ENCODE results near the gene SLC6A3.
A peak's percentile ranks its signal among the peaks of the same experiment; 100 is the strongest.

Gene SLC6A3

GRCh38 chr5:1380910-1381309 is 64.3 kb downstream of the SLC6A3 start:
- in situ Hi-C loops (cut with MboI; ENCODE audit: low pct_unique_long_range_greater_than_20kb, low sequenced_read_pairs, unreplicated experiment), result no loop called here
- no peak for TF ChIP-seq CTCF (IDR thresholded peaks at IDR 0.05; ENCODE audit: extremely low read depth, insufficient read depth, missing control alignments)
- DNase-seq (ENCODE audit: low spot score), result no peak

- TF ChIP-seq CTCF (IDR thresholded peaks at IDR 0.05; ENCODE audit: extremely low read depth, insufficient read depth, missing control alignments), result peak; percentile 74
- DNase-seq (ENCODE audit: low spot score), result no peak
- in situ Hi-C loops (cut with MboI; ENCODE audit: low pct_unique_long_range_greater_than_20kb, low sequenced_read_pairs, unreplicated experiment), result no loop called here
These were observed 65.0 kb downstream of the SLC6A3 start for GRCh38 chr5:1380011-1380817.

GRCh38 chr5:1378866-1379659 is 66.2 kb downstream of the SLC6A3 start:
- DNase-seq (ENCODE audit: low spot score), result no peak
- in situ Hi-C loops (cut with MboI; ENCODE audit: low pct_unique_long_range_greater_than_20kb, low sequenced_read_pairs, unreplicated experiment), result no loop called here
- no peak for TF ChIP-seq CTCF (IDR thresholded peaks at IDR 0.05; ENCODE audit: extremely low read depth, insufficient read depth, missing control alignments)

GRCh38 chr5:1378096-1378495 is 67.1 kb downstream of the SLC6A3 start:
- DNase-seq (ENCODE audit: low spot score), result no peak
- in situ Hi-C loops (cut with MboI; ENCODE audit: low pct_unique_long_range_greater_than_20kb, low sequenced_read_pairs, unreplicated experiment), result no loop called here
- TF ChIP-seq CTCF (IDR thresholded peaks at IDR 0.05; ENCODE audit: extremely low read depth, insufficient read depth, missing control alignments), result no peak

GRCh38 chr5:1376981-1377380 is 68.3 kb downstream of the SLC6A3 start:
- DNase-seq (ENCODE audit: low spot score), result no peak
- in situ Hi-C loops (cut with MboI; ENCODE audit: low pct_unique_long_range_greater_than_20kb, low sequenced_read_pairs, unreplicated experiment), result no loop called here
- TF ChIP-seq CTCF (IDR thresholded peaks at IDR 0.05; ENCODE audit: extremely low read depth, insufficient read depth, missing control alignments), result no peak

- in situ Hi-C loops (cut with MboI; ENCODE audit: low pct_unique_long_range_greater_than_20kb, low sequenced_read_pairs, unreplicated experiment), result no loop called here
- no peak for DNase-seq (ENCODE audit: low spot score)
- no peak for TF ChIP-seq CTCF (IDR thresholded peaks at IDR 0.05; ENCODE audit: extremely low read depth, insufficient read depth, missing control alignments)
These were observed 69.1 kb downstream of the SLC6A3 start for GRCh38 chr5:1375871-1376810.
